HepG2 (cell line): ENCODE measurements around the gene ST3GAL2. TPM values are rescaled to one million over a fixed set of nuclear protein-coding genes. Genes with fewer than 3 reads are reported as not detected.

Experiments used
- ARID2 ChIP-seq: sonication (generic); formaldehyde crosslinking; IDR thresholded peaks from 2 replicates; pipeline ENCODE4 v1.8.1; 2022; ENCODE audit warnings: mild to moderate bottlenecking, missing genetic modification reagents, borderline replicate concordance
- HDAC2 ChIP-seq: sonication (generic); formaldehyde crosslinking; IDR thresholded peaks from 2 replicates; pipeline ENCODE4 v1.4.0; 2020; ENCODE audit warnings: missing genetic modification reagents
- JDP2 ChIP-seq: sonication (generic); formaldehyde crosslinking; IDR thresholded peaks from 2 replicates; pipeline ENCODE4 v1.8.1; 2022; ENCODE audit warnings: missing genetic modification reagents, borderline replicate concordance
- KAT2B ChIP-seq: fragments of 150-350 bp; IDR thresholded peaks from 2 replicates; pipeline ENCODE4 v1.6.1; 2014; ENCODE audit warnings: low read depth, low read length, borderline replicate concordance
- RELA ChIP-seq: sonication (generic); formaldehyde crosslinking; IDR thresholded peaks from 2 replicates; pipeline ENCODE4 v1.4.0; 2020; ENCODE audit warnings: missing genetic modification reagents
- SALL1 ChIP-seq: sonication (generic); formaldehyde crosslinking; IDR thresholded peaks from 2 replicates; pipeline ENCODE4 v1.8.0; 2022; ENCODE audit warnings: mild to moderate bottlenecking, missing genetic modification reagents
- SMARCC2 ChIP-seq: fragments of 450-650 bp; IDR thresholded peaks from 2 replicates; pipeline ENCODE4 v1.6.1; 2017; ENCODE audit warnings: antibody characterized with exemption, mild to moderate bottlenecking
- SP2 ChIP-seq: sonication (generic); formaldehyde crosslinking; IDR thresholded peaks from 2 replicates; pipeline ENCODE4 v1.5.1; 2020; ENCODE audit warnings: mild to moderate bottlenecking, missing genetic modification reagents
- SRF ChIP-seq: IDR thresholded peaks from 2 replicates; pipeline ENCODE4 v1.6.1; 2011; ENCODE audit warnings: mild to moderate bottlenecking, low read depth, low read length, moderate library complexity
- TEAD3 ChIP-seq: optimal IDR thresholded peaks from 2 replicates; pipeline ENCODE3; 2016; ENCODE audit warnings: borderline replicate concordance
- ZC3H13 ChIP-seq: sonication (generic); formaldehyde crosslinking; IDR thresholded peaks from 2 replicates; pipeline ENCODE4 v1.8.1; 2023; ENCODE audit warnings: mild to moderate bottlenecking, missing genetic modification reagents, moderate library complexity
- ZNF333 ChIP-seq: sonication (generic); formaldehyde crosslinking; IDR thresholded peaks from 2 replicates; pipeline ENCODE4 v1.4.0; 2020; ENCODE audit warnings: mild to moderate bottlenecking, missing genetic modification reagents, borderline replicate concordance
- ZNF431 ChIP-seq: sonication (generic); formaldehyde crosslinking; IDR thresholded peaks from 2 replicates; pipeline ENCODE4 v1.9.0; 2022; ENCODE audit warnings: missing genetic modification reagents, low read depth, mild to moderate bottlenecking, borderline replicate concordance
- ZNF44 ChIP-seq: sonication (generic); formaldehyde crosslinking; IDR thresholded peaks from 2 replicates; pipeline ENCODE4 v1.5.1; 2020; ENCODE audit warnings: mild to moderate bottlenecking, missing genetic modification reagents
- polyA plus RNA-seq, 8 experiments: library from polyadenylated mRNA; depleted of rRNA in 3 of 8; stranded (reverse) in 7 of 8; unstranded in 1 of 8; fragments of >200 nt; fragmentation: Illumina TruSeq in 4 of 8; extraction: Trizol in 4 of 8; gene quantifications; 2 replicates each; pipeline versions ENCODE4 v1.2.1 to v1.2.3, GENCODE V29; 2011 to 2016; ENCODE audit warnings: low read depth in 4 of 8, missing spikeins in 1 of 8, mixed read lengths in 1 of 8; ENCODE audit not compliant: insufficient read depth in 1 of 8
- total RNA-seq, 5 experiments: library from RNA; depleted of rRNA; stranded (reverse); fragments of >200 nt; fragmentation: Illumina TruSeq; extraction: Trizol; gene quantifications; 2 replicates each; pipeline ENCODE4 v1.2.3, GENCODE V29; 2016; ENCODE audit warnings: low read depth in 1 of 5
- TF ChIP-seq, protein P1 (sequence below): sonication (generic); formaldehyde crosslinking; IDR thresholded peaks from 2 replicates; pipeline ENCODE4 v1.5.0; 2020; ENCODE audit warnings: missing genetic modification reagents
- TF ChIP-seq, protein P2 (sequence below): sonication (generic); formaldehyde crosslinking; IDR thresholded peaks from 2 replicates; pipeline ENCODE4 v1.5.0; 2020; ENCODE audit warnings: missing genetic modification reagents
- TF ChIP-seq, protein P3 (sequence below): sonication (generic); formaldehyde crosslinking; IDR thresholded peaks from 2 replicates; pipeline ENCODE4 v1.5.1; 2020; ENCODE audit warnings: missing genetic modification reagents, mild to moderate bottlenecking, borderline replicate concordance
- TF ChIP-seq, protein P4 (sequence below): IDR thresholded peaks from 2 replicates; pipeline ENCODE4 v1.6.1; 2016; ENCODE audit warnings: control low read depth
- TF ChIP-seq, protein P5 (sequence below): fragments of 450-650 bp; IDR thresholded peaks from 2 replicates; pipeline ENCODE4 v1.6.1; 2016
- TF ChIP-seq, protein P6 (sequence below): IDR thresholded peaks from 2 replicates; pipeline ENCODE4 v1.6.1; 2012; ENCODE audit warnings: inconsistent platforms
- TF ChIP-seq, protein P7 (sequence below): sonication (generic); formaldehyde crosslinking; IDR thresholded peaks from 2 replicates; pipeline ENCODE4 v1.5.1; 2020; ENCODE audit warnings: mild to moderate bottlenecking, missing genetic modification reagents, moderate library complexity

Gene ST3GAL2
- total and polyA plus RNA-seq, 2 of the 13 experiments (the other 11 are each of a cell fraction or from before 2014, with no cell fraction given) = 16.3 to 24.9 TPM

DNA sequence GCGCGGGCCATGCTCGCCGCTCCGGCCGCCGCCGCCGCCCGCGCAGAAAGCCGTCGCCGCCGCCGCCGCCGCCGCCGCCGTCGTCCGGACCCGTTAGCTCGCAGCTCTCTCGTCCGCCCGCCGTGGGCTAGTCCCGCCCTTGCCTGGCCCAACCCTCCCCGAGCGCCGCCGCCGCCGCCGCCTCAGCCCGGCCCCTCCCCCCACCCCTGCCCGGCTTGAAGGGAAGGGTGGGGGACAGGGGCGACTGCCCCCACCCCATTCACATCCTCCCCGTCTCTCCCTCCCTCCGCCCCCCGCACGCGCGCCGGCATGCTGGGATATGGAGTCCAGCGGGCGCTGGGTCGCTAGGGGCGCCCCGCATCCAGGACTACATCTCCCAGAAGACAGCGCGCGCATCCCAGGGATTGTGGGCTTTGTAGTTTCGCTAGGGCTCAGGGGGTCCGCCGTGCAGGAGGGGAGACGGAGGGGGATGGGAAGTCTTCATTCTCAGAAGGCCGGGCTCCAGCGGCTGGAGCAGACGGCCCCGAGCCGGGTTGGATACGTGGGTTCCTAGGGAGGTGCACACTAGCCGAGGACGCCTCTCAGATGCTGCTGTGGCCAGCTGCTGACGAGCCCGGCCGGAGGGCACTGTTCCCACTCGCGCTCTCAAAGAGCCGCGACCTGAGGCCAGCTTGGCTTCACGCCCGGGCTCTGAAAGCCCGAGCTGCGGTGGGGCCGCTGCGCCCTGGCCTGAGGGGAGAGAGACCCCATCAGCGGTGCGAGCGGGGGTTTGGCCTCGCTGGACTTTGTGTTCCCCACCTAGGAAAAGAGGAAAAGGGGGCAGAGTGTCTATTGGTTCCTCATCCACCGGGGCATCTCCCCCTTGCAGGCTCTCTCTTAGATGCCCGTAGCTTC is at the start of gene ST3GAL2 (continued):
- TF ChIP-seq, protein P1, sequence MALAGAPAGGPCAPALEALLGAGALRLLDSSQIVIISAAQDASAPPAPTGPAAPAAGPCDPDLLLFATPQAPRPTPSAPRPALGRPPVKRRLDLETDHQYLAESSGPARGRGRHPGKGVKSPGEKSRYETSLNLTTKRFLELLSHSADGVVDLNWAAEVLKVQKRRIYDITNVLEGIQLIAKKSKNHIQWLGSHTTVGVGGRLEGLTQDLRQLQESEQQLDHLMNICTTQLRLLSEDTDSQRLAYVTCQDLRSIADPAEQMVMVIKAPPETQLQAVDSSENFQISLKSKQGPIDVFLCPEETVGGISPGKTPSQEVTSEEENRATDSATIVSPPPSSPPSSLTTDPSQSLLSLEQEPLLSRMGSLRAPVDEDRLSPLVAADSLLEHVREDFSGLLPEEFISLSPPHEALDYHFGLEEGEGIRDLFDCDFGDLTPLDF (CRISPR knock-in tag) = peak; percentile 53; the same call in 1 of the 2 replicates
- TF ChIP-seq ZC3H13 (peak; percentile 62; the same call in 1 of the 2 replicates), SP2 (CRISPR knock-in tag) (no peak; the same call in none of the 2 replicates), SMARCC2 (no peak), HDAC2 (CRISPR knock-in tag) (peak; percentile 49; the same call in 1 of the 2 replicates), SALL1 (CRISPR knock-in tag) (peak; percentile 65), RELA (no peak), SRF (no peak; the same call in 1 of the 2 replicates), KAT2B (no peak), ZNF333 (CRISPR knock-in tag) (peak; percentile 95; the same call in 1 of the 2 replicates), JDP2 (CRISPR knock-in tag) (no peak), ARID2 (CRISPR knock-in tag) (peak; percentile 77; the same call in 1 of the 2 replicates), ZNF44 (CRISPR knock-in tag) (no peak), ZNF431 (0 out of 2 replicates have a peak, but pooled peaks have one; percentile 73), TEAD3 (CRISPR knock-in tag) (peak; percentile 74)
- TF ChIP-seq, protein P2, sequence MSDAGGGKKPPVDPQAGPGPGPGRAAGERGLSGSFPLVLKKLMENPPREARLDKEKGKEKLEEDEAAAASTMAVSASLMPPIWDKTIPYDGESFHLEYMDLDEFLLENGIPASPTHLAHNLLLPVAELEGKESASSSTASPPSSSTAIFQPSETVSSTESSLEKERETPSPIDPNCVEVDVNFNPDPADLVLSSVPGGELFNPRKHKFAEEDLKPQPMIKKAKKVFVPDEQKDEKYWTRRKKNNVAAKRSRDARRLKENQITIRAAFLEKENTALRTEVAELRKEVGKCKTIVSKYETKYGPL (CRISPR knock-in tag) = 0 out of 2 replicates have a peak, but pooled peaks have one; percentile 18
- TF ChIP-seq, protein P3, sequence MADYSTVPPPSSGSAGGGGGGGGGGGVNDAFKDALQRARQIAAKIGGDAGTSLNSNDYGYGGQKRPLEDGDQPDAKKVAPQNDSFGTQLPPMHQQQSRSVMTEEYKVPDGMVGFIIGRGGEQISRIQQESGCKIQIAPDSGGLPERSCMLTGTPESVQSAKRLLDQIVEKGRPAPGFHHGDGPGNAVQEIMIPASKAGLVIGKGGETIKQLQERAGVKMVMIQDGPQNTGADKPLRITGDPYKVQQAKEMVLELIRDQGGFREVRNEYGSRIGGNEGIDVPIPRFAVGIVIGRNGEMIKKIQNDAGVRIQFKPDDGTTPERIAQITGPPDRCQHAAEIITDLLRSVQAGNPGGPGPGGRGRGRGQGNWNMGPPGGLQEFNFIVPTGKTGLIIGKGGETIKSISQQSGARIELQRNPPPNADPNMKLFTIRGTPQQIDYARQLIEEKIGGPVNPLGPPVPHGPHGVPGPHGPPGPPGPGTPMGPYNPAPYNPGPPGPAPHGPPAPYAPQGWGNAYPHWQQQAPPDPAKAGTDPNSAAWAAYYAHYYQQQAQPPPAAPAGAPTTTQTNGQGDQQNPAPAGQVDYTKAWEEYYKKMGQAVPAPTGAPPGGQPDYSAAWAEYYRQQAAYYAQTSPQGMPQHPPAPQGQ (CRISPR knock-in tag) = no peak
- TF ChIP-seq, protein P4, sequence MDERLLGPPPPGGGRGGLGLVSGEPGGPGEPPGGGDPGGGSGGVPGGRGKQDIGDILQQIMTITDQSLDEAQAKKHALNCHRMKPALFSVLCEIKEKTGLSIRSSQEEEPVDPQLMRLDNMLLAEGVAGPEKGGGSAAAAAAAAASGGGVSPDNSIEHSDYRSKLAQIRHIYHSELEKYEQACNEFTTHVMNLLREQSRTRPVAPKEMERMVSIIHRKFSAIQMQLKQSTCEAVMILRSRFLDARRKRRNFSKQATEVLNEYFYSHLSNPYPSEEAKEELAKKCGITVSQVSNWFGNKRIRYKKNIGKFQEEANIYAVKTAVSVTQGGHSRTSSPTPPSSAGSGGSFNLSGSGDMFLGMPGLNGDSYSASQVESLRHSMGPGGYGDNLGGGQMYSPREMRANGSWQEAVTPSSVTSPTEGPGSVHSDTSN (CRISPR knock-in tag) = no peak
- TF ChIP-seq, protein P5, sequence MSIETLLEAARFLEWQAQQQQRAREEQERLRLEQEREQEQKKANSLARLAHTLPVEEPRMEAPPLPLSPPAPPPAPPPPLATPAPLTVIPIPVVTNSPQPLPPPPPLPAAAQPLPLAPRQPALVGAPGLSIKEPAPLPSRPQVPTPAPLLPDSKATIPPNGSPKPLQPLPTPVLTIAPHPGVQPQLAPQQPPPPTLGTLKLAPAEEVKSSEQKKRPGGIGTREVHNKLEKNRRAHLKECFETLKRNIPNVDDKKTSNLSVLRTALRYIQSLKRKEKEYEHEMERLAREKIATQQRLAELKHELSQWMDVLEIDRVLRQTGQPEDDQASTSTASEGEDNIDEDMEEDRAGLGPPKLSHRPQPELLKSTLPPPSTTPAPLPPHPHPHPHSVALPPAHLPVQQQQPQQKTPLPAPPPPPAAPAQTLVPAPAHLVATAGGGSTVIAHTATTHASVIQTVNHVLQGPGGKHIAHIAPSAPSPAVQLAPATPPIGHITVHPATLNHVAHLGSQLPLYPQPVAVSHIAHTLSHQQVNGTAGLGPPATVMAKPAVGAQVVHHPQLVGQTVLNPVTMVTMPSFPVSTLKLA = peak; percentile 42; the same call in 1 of the 2 replicates
- TF ChIP-seq, protein P6, sequence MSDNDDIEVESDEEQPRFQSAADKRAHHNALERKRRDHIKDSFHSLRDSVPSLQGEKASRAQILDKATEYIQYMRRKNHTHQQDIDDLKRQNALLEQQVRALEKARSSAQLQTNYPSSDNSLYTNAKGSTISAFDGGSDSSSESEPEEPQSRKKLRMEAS = no peak
- TF ChIP-seq, protein P7, sequence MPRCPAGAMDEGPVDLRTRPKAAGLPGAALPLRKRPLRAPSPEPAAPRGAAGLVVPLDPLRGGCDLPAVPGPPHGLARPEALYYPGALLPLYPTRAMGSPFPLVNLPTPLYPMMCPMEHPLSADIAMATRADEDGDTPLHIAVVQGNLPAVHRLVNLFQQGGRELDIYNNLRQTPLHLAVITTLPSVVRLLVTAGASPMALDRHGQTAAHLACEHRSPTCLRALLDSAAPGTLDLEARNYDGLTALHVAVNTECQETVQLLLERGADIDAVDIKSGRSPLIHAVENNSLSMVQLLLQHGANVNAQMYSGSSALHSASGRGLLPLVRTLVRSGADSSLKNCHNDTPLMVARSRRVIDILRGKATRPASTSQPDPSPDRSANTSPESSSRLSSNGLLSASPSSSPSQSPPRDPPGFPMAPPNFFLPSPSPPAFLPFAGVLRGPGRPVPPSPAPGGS = peak; percentile 21; the same call in 1 of the 2 replicates
